Measurements from ENCODE around the gene GALNT14.

The GALNT14 gene

DNA sequence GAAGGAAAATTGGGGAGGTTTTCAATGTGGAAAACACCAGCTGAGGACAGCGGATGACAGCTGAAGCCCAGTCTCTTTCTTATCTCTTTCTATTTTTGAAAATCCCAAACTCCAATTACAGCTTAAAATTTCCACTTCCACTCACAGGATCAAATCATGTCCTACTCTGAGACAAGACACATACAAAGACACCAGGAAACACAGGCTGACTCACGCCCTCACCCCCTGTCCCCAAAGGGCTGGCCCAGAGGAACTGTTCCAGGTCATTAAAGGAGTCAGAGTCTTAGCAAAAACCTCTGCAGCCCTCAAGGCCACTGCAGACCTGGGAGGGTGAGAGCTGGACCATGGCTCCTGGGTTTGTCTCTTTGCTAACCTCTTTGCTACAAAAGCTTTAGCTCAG lies 187.9 kb downstream of the GALNT14 start:
- H3K9me3 Mint-ChIP-seq, result no peaks in the 10 kb centered on the region
- H3K4me1 Mint-ChIP-seq (ENCODE audit: low read depth), result peaks cover 6% of the 10 kb centered on the region
- H3K36me3 Mint-ChIP-seq (ENCODE audit: low read depth), result no peaks in the 10 kb centered on the region
- intact Hi-C loops (cut with micrococcal nuclease), result no loop called here
- no peak overlapping the region for H3K27ac Mint-ChIP-seq
- H3K27me3 Mint-ChIP-seq, result no peaks in the 10 kb centered on the region
- H3K4me3 Mint-ChIP-seq, result no peak overlapping the region

GRCh38 chr2:30949435-30949834 lies 188.8 kb downstream of the GALNT14 start:
- H3K27me3 Mint-ChIP-seq, result no peaks in the 10 kb centered on the region
- H3K9me3 Mint-ChIP-seq, result no peaks in the 10 kb centered on the region
- intact Hi-C loops (cut with micrococcal nuclease), result no loop called here
- no peak overlapping the region for H3K4me3 Mint-ChIP-seq
- no peaks in the 10 kb centered on the region for H3K36me3 Mint-ChIP-seq (ENCODE audit: low read depth)
- no peak overlapping the region for H3K27ac Mint-ChIP-seq
- peaks cover 6% of the 10 kb centered on the region for H3K4me1 Mint-ChIP-seq (ENCODE audit: low read depth)

GRCh38 chr2:30948857-30949256 lies 189.4 kb downstream of the GALNT14 start:
- H3K4me1 Mint-ChIP-seq (ENCODE audit: low read depth), result peaks cover 1% of the 10 kb centered on the region
- no peaks in the 10 kb centered on the region for H3K36me3 Mint-ChIP-seq (ENCODE audit: low read depth)
- no peak overlapping the region for H3K27ac Mint-ChIP-seq
- H3K4me3 Mint-ChIP-seq, result no peak overlapping the region
- intact Hi-C loops (cut with micrococcal nuclease), result no loop called here
- no peaks in the 10 kb centered on the region for H3K27me3 Mint-ChIP-seq
- H3K9me3 Mint-ChIP-seq, result no peaks in the 10 kb centered on the region

- intact Hi-C loops (cut with micrococcal nuclease), result no loop called here
- Mint-ChIP-seq H3K27ac (no peak overlapping the region), H3K4me1 (ENCODE audit: low read depth) (no peaks in the 10 kb centered on the region), H3K36me3 (ENCODE audit: low read depth) (no peaks in the 10 kb centered on the region), H3K27me3 (no peaks in the 10 kb centered on the region), H3K9me3 (no peaks in the 10 kb centered on the region), H3K4me3 (no peak overlapping the region)
Observed at GRCh38 chr2:30948130-30948529, 190.1 kb downstream of the GALNT14 start.

GRCh38 chr2:30947686-30948085 lies 190.6 kb downstream of the GALNT14 start:
- Mint-ChIP-seq H3K27me3 (no peaks in the 10 kb centered on the region), H3K36me3 (ENCODE audit: low read depth) (no peaks in the 10 kb centered on the region), H3K4me1 (ENCODE audit: low read depth) (no peaks in the 10 kb centered on the region), H3K9me3 (no peaks in the 10 kb centered on the region), H3K4me3 (no peak overlapping the region), H3K27ac (no peak overlapping the region)
- intact Hi-C loops (cut with micrococcal nuclease), result no loop called here

GRCh38 chr2:30942419-30942818 lies 195.8 kb downstream of the GALNT14 start:
- intact Hi-C loops (cut with micrococcal nuclease), result no loop called here
- Mint-ChIP-seq H3K27me3 (no peaks in the 10 kb centered on the region), H3K4me1 (ENCODE audit: low read depth) (no peaks in the 10 kb centered on the region), H3K4me3 (no peak overlapping the region), H3K36me3 (ENCODE audit: low read depth) (no peaks in the 10 kb centered on the region), H3K9me3 (no peaks in the 10 kb centered on the region), H3K27ac (no peak overlapping the region)

- Mint-ChIP-seq H3K9me3 (no peaks in the 10 kb centered on the region), H3K36me3 (ENCODE audit: low read depth) (no peaks in the 10 kb centered on the region), H3K27ac (no peak overlapping the region)
Observed at GRCh38 chr2:30940839-30941238, 197.4 kb downstream of the GALNT14 start.

DNA sequence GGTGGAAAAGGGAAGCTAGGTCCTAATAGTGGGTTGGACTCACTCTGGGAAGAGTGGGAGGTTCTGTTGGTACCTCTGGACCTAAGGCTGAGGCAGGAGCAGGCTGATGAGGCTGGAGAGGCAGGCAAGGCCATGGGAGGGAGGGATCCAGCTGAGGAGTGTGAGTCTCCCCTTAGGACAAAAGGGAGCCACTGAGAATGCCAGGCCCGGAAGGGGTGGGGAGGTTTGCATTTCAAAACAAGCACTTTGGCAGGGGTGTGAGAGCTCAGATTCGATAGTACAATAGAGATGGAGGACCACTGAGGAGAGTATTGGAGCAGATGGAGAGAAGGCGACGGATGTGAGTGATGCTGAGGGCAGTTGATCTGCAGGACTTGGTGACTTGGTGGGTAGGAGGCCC lies 198.9 kb downstream of the GALNT14 start:
- no peaks in the 10 kb centered on the region for H3K4me1 Mint-ChIP-seq (ENCODE audit: low read depth)
- H3K27me3 Mint-ChIP-seq, result no peaks in the 10 kb centered on the region
- no peak overlapping the region for H3K27ac Mint-ChIP-seq
- no peak overlapping the region for H3K4me3 Mint-ChIP-seq
- H3K36me3 Mint-ChIP-seq (ENCODE audit: low read depth), result no peaks in the 10 kb centered on the region
- intact Hi-C loops (cut with micrococcal nuclease), result no loop called here
- H3K9me3 Mint-ChIP-seq, result no peaks in the 10 kb centered on the region

More at GRCh38 chr2:30940839-30941238, 197.4 kb downstream of the GALNT14 start:
- intact Hi-C loops (cut with micrococcal nuclease), result no loop called here
- H3K27me3 Mint-ChIP-seq, result no peaks in the 10 kb centered on the region
- no peaks in the 10 kb centered on the region for H3K4me1 Mint-ChIP-seq (ENCODE audit: low read depth)
- no peak overlapping the region for H3K4me3 Mint-ChIP-seq

DNA sequence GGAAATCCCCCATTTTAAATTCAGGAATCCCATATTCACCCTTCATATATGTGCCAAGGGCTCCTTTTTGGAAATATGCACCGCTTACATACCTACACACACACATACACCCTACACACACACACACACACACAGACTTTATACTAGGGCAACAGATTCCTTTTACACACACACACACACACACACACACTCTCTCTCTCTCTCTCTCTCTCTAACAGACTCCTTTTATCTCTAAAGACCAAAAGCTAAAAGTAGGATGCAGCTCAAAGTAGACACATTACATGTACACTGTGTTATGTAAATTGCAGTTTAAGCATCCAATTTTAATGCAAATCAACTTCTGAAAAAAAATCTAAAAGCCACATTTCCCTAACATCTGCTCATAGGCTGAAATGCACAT lies 200.0 kb downstream of the GALNT14 start:
- intact Hi-C loops (cut with micrococcal nuclease), result no loop called here
- no peak overlapping the region for H3K27ac Mint-ChIP-seq

DNA sequence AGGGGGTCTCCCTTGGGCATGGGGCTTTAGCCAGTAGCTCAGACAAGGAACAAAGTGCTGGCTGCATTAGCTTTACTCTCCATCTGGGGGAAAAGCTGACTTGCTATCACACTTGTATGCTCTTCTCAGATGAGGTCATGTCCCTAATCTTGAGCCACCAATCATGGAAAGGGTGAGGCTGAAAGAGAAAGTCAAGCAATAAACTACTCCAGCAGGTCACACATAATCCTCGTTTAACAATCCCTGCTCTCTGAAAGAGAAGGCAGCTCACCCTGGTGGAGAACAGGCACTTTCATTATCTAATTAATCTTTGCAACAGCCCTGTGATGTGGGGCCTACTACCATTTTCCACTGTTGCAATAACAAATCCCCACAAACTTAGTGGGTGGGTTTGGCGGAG lies 201.3 kb downstream of the GALNT14 start:
- Mint-ChIP-seq H3K9me3 (no peaks in the 10 kb centered on the region), H3K36me3 (ENCODE audit: low read depth) (no peaks in the 10 kb centered on the region), H3K27ac (no peak overlapping the region), H3K4me1 (ENCODE audit: low read depth) (peaks cover 10% of the 10 kb centered on the region), H3K4me3 (no peak overlapping the region), H3K27me3 (no peaks in the 10 kb centered on the region)
- intact Hi-C loops (cut with micrococcal nuclease), result no loop called here

More for the DNA sequence above, 200.0 kb downstream of the GALNT14 start:
- Mint-ChIP-seq H3K27me3 (no peaks in the 10 kb centered on the region), H3K4me1 (ENCODE audit: low read depth) (peaks cover 5% of the 10 kb centered on the region), H3K9me3 (no peaks in the 10 kb centered on the region), H3K4me3 (no peak overlapping the region), H3K36me3 (ENCODE audit: low read depth) (no peaks in the 10 kb centered on the region)

DNA sequence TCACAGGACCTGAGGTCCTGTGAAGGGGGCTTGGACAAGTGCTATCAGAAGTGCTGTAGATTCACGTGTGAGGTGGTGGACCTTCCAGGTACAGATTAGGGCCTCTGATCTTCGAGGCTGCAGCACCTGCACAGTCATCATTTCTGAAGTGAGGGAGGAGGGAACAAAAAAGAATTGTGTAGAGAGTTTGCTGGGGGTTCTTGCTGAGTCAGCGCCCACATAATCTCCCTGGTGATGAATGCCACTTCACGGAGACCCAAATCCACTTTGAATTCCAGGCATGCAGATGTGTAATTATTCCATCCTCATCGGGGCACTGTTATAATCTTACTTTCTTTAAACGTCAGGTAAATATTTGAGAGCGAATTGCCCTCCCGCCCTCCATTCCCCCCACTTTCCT lies 202.4 kb downstream of the GALNT14 start:
- Mint-ChIP-seq H3K36me3 (ENCODE audit: low read depth) (no peaks in the 10 kb centered on the region), H3K27ac (no peak overlapping the region), H3K9me3 (no peaks in the 10 kb centered on the region), H3K4me1 (ENCODE audit: low read depth) (peaks cover 10% of the 10 kb centered on the region), H3K27me3 (no peaks in the 10 kb centered on the region), H3K4me3 (no peak overlapping the region)
- intact Hi-C loops (cut with micrococcal nuclease), result no loop called here

- H3K27me3 Mint-ChIP-seq, result no peaks in the 10 kb centered on the region
- no peak overlapping the region for H3K4me3 Mint-ChIP-seq
- no peaks in the 10 kb centered on the region for H3K36me3 Mint-ChIP-seq (ENCODE audit: low read depth)
Observed at GRCh38 chr2:30934066-30934465, 204.2 kb downstream of the GALNT14 start.

DNA sequence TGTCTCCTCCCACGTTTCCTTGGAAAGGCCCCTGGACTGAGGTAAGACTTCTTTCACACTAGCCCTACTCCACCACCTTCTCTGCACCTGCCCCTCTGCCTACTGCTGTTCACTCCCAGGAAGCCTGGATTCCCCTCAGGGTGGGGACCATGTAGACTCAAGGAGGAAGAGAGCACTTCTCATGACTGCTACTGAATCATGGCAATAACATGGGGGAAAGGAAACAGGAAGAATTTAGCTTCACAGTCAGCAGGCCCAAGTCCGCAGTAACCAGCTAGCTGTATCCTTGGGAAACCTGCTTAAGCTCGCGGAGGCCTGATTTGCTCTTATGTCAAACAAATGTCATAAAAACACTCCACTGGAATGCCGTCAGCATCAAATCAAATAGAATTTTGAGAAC lies 204.7 kb downstream of the GALNT14 start:
- Mint-ChIP-seq H3K4me1 (ENCODE audit: low read depth) (peaks cover 10% of the 10 kb centered on the region), H3K4me3 (no peak overlapping the region), H3K36me3 (ENCODE audit: low read depth) (no peaks in the 10 kb centered on the region), H3K27me3 (no peaks in the 10 kb centered on the region), H3K27ac (no peak overlapping the region), H3K9me3 (no peaks in the 10 kb centered on the region)
- intact Hi-C loops (cut with micrococcal nuclease), result no loop called here

More at GRCh38 chr2:30934066-30934465, 204.2 kb downstream of the GALNT14 start:
- Mint-ChIP-seq H3K27ac (no peak overlapping the region), H3K4me1 (ENCODE audit: low read depth) (peaks cover 10% of the 10 kb centered on the region), H3K9me3 (no peaks in the 10 kb centered on the region)
- intact Hi-C loops (cut with micrococcal nuclease), result no loop called here

DNA sequence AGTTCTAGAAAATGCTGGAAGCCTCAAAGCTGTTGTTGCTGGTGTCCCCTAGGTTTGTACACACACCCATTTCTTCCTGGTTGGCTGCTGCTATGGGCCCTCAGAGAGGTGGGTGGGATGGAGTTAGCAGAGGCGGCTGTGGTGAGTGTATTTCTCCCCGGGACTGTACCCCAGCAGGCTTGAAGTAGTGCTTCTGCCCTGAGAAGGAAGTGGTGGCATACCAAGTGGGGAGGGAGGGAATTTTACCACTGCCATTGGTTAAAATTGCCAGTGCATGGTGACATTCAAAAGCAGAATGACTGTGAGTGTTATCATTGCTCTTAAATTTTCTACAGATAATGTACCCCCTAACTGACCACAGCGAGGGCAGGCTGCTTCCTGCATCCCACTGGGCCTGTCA lies 205.4 kb downstream of the GALNT14 start:
- H3K9me3 Mint-ChIP-seq, result no peaks in the 10 kb centered on the region
- H3K27me3 Mint-ChIP-seq, result no peaks in the 10 kb centered on the region
- no peaks in the 10 kb centered on the region for H3K36me3 Mint-ChIP-seq (ENCODE audit: low read depth)
- H3K4me3 Mint-ChIP-seq, result no peak overlapping the region
- H3K27ac Mint-ChIP-seq, result no peak overlapping the region
- H3K4me1 Mint-ChIP-seq (ENCODE audit: low read depth), result peaks cover 10% of the 10 kb centered on the region
- intact Hi-C loops (cut with micrococcal nuclease), result no loop called here

GRCh38 chr2:30931841-30932407 lies 206.3 kb downstream of the GALNT14 start:
- Mint-ChIP-seq H3K9me3 (no peaks in the 10 kb centered on the region), H3K27ac (no peak overlapping the region), H3K36me3 (ENCODE audit: low read depth) (no peaks in the 10 kb centered on the region), H3K27me3 (no peaks in the 10 kb centered on the region), H3K4me1 (ENCODE audit: low read depth) (peaks cover 10% of the 10 kb centered on the region), H3K4me3 (no peak overlapping the region)
- intact Hi-C loops (cut with micrococcal nuclease), result no loop called here

All from dendritic cell treated with granulocyte-macrophage colony-stimulating factor and Interleukin-4, amounts not matched to agents 40 ng/mL and 50 ng/mL, for 4 days (primary cell).